NCI-H2107 treated with DMSO at 0.1 percent for 48 hours (cell line): ENCODE measurements around the gene COX5A.
A peak's percentile ranks its signal among the peaks of the same experiment; 100 is the strongest.

Source experiments
- DNase-seq: peaks from one replicate; lab custom pipeline; 2025; ENCODE audit not compliant: unreplicated experiment; lab: John Stamatoyannopoulos, UW

COX5A gene

GRCh38 chr15:74937590-74938371 is at the start of gene COX5A:
TSS of gene COX5A (minus strand) at chr15:74938073. CDS start at chr15:74938014, 59 bp downstream.
- peak; percentile 69 for DNase-seq

GRCh38 chr15:74983725-74984231 is 45.9 kb upstream of the COX5A start:
- no peak for DNase-seq

GRCh38 chr15:74982183-74982582 is 44.3 kb upstream of the COX5A start:
- DNase-seq, result no peak

- DNase-seq, result peak; percentile 57
These were observed 40.6 kb upstream of the COX5A start for GRCh38 chr15:74978503-74978902.

GRCh38 chr15:74978077-74978476 is 40.2 kb upstream of the COX5A start:
- no peak for DNase-seq

GRCh38 chr15:74977599-74977998 is 39.7 kb upstream of the COX5A start:
- no peak for DNase-seq

- DNase-seq, result no peak
These were observed 38.3 kb upstream of the COX5A start for GRCh38 chr15:74976159-74976558.

GRCh38 chr15:74967670-74968069 is 29.8 kb upstream of the COX5A start:
- no peak for DNase-seq

- DNase-seq, result no peak
These were observed 26.9 kb upstream of the COX5A start for GRCh38 chr15:74964794-74965193.

GRCh38 chr15:74963213-74963612 is 25.3 kb upstream of the COX5A start:
- DNase-seq, result no peak

- no peak for DNase-seq
These were observed 24.8 kb upstream of the COX5A start for GRCh38 chr15:74962671-74963070.

GRCh38 chr15:74962219-74962618 is 24.3 kb upstream of the COX5A start:
- no peak for DNase-seq

GRCh38 chr15:74961616-74962015 is 23.7 kb upstream of the COX5A start:
- DNase-seq, result no peak

- DNase-seq, result no peak
These were observed 23.2 kb upstream of the COX5A start for GRCh38 chr15:74960995-74961588.

- no peak for DNase-seq
These were observed 22.4 kb upstream of the COX5A start for GRCh38 chr15:74960286-74960685.

- DNase-seq, result no peak
These were observed 21.7 kb upstream of the COX5A start for GRCh38 chr15:74959586-74959939.

- no peak for DNase-seq
These were observed 21.2 kb upstream of the COX5A start for GRCh38 chr15:74958908-74959585.

- no peak for DNase-seq
These were observed 20.5 kb upstream of the COX5A start for GRCh38 chr15:74958320-74958907.

GRCh38 chr15:74957476-74958035 is 19.7 kb upstream of the COX5A start:
- no peak for DNase-seq

- no peak for DNase-seq
These were observed 19.0 kb upstream of the COX5A start, which contains the start of gene RPP25 for GRCh38 chr15:74956648-74957475. TSS of gene RPP25 (minus strand) at chr15:74956772. CDS start at chr15:74956583, 189 bp downstream.
